HCT116 (cell line): ENCODE measurements around the gene LAD1.

ENCODE experiments used
- POLR2A ChIP-seq: IDR thresholded peaks from 2 replicates; pipeline ENCODE4 v1.7.0; 2011; ENCODE audit warnings: borderline replicate concordance; ENCODE audit not compliant: insufficient read depth, insufficient read length; ENCODE audit errors: extremely low read depth
- POLR2AphosphoS5 ChIP-seq: IDR thresholded peaks from 2 replicates; pipeline ENCODE4 v1.6.1; 2011; ENCODE audit warnings: mild to moderate bottlenecking, low read depth, low read length, moderate library complexity
- RAD21 ChIP-seq: IDR thresholded peaks from 2 replicates; pipeline ENCODE4 v1.6.1; 2012; ENCODE audit warnings: low read depth, mild to moderate bottlenecking

GRCh38 chr1:201430776-201431175, 31.7 kb upstream of the LAD1 start:
- TF ChIP-seq POLR2A: no peak
- TF ChIP-seq RAD21: no peak
- TF ChIP-seq POLR2AphosphoS5: no peak
